Measurements from ENCODE around the gene RGS14. TPM values are rescaled to one million over a fixed set of nuclear protein-coding genes. Genes with fewer than 3 reads are reported as not detected.
A peak's percentile ranks its signal among the peaks of the same experiment; 100 is the strongest.

RGS14 gene
- polyA plus RNA-seq, 1 donor (not counting 4 experiments of a cell fraction or from before 2014, with no cell fraction given) = 8.6 TPM

DNA sequence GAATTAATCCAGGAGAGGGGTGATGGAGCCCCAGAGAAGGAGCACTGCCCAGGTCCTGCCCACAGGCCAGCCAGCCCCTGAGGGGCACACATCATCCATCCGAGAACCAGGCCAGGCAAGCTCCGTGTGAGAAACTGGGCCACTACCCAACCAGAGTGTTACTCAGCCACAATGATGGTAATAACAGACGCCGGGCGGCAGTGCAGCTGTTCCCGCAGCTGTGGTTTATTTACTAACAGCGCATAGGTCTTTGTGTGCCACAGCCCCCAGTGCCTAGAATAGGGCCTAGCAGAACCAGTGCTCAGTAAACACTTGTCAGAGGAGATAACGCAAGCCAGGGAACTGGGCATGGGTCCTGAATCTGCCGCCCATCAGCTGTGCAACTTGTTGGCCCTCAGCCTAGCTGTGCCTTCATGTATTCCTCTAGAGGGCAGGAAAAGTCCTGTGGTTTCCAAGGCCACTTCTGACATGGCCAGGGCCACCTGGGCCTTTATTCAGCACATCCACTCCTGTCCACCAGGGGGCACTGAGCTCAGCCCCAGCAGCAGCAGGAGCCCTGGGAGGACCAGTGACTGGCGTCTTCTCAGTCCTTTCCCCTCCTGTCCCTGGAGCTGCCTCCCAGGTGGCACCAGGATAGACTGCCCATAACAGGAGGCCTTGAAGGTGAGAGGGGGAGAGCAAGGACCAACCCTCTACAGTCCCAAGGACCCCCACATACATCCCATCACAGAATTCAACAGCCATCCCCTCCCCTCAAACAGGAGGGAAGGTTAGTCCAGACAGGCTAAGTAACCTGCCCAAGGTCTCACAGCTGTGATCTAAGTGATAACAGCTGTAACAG is 48.2 kb upstream of the RGS14 start:
- Histone ChIP-seq H3K9ac (ENCODE audit: control insufficient read depth, extremely low read depth, insufficient read depth, low read length) (no peak overlapping the region), H3K9me1 (ENCODE audit: control insufficient read depth, extremely low read depth, insufficient read depth, low read length) (no peaks in the 10 kb centered on the region), H2AFZ (ENCODE audit: control insufficient read depth, low read length) (no peak overlapping the region), H4K20me1 (ENCODE audit: control insufficient read depth, extremely low read depth, insufficient read depth, low read length) (peaks cover 3% of the 10 kb centered on the region), H3K4me1 (ENCODE audit: control insufficient read depth, extremely low read depth, insufficient read depth, low read length) (peaks cover 34% of the 10 kb centered on the region), H3K79me2 (ENCODE audit: control insufficient read depth, insufficient read depth, low read length) (peaks cover 11% of the 10 kb centered on the region), H3K27me3 (ENCODE audit: control insufficient read depth, extremely low read depth, insufficient read depth, low read length) (no peaks in the 10 kb centered on the region), H3K9me3 (ENCODE audit: control insufficient read depth, low read depth, low read length) (no peaks in the 10 kb centered on the region), H3K36me3 (ENCODE audit: control insufficient read depth in 2 of 2, extremely low read depth in 1 of 2, insufficient read depth in 2 of 2, low read length in 2 of 2) (peaks cover 5 to 21% of the 10 kb centered on the region in 2 experiments), H3K4me2 (ENCODE audit: control insufficient read depth, extremely low read depth, insufficient read depth, low read depth, low read length) (no peak overlapping the region), H3K27ac (ENCODE audit: control insufficient read depth, insufficient read depth, low read length) (no peak overlapping the region), H3K4me3 (ENCODE audit: control insufficient read depth in 2 of 3, extremely low read depth in 1 of 3, insufficient read depth in 2 of 3, low read depth in 1 of 3, low read length in 3 of 3) (no peak overlapping the region)
- TF ChIP-seq, protein P1, sequence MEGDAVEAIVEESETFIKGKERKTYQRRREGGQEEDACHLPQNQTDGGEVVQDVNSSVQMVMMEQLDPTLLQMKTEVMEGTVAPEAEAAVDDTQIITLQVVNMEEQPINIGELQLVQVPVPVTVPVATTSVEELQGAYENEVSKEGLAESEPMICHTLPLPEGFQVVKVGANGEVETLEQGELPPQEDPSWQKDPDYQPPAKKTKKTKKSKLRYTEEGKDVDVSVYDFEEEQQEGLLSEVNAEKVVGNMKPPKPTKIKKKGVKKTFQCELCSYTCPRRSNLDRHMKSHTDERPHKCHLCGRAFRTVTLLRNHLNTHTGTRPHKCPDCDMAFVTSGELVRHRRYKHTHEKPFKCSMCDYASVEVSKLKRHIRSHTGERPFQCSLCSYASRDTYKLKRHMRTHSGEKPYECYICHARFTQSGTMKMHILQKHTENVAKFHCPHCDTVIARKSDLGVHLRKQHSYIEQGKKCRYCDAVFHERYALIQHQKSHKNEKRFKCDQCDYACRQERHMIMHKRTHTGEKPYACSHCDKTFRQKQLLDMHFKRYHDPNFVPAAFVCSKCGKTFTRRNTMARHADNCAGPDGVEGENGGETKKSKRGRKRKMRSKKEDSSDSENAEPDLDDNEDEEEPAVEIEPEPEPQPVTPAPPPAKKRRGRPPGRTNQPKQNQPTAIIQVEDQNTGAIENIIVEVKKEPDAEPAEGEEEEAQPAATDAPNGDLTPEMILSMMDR (optimal IDR thresholded peaks at IDR 0.05 in 1 of 3, IDR thresholded peaks at IDR 0.05 in 1 of 3, conservative IDR thresholded peaks at IDR 0.05 in 1 of 3; ENCODE audit: extremely low read depth in 1 of 3, insufficient read depth in 2 of 3, low read length in 3 of 3) = peak; percentile 91 to 98 (median 96)
- no peak for TF ChIP-seq EZH2 (IDR thresholded peaks at IDR 0.05; ENCODE audit: low read length)
- FAIRE-seq (peak; percentile 51), DNase-seq (ENCODE audit: low read depth, low spot score) (no peak)
- dilution Hi-C loops (cut with MboI; ENCODE audit: extremely low pct_ligation_motif_present, low sequenced_read_pairs) = no loop called here

DNA sequence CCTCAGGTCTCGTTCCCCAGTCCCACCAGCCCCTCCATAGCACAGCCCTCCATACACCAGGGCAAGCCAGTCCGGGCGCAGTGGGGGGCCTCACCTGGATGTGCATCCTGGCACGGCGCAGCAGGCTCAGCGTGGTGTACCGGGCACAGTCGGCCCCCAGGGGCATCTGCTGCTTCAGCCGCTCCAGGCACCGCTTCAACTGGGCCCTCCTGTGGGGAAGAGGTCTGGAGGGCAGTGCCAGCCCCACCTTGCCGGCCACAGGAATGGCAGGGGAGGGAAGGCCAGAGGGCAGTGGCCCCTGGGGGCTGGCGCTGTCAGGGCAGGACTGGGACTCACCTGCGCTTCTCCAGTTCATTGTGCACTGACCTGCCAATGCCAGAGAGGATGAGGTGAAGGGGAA is 47.4 kb upstream of the RGS14 start:
- Histone ChIP-seq H3K27me3 (ENCODE audit: control insufficient read depth, extremely low read depth, insufficient read depth, low read length) (no peaks in the 10 kb centered on the region), H4K20me1 (ENCODE audit: control insufficient read depth, extremely low read depth, insufficient read depth, low read length) (peaks cover 3% of the 10 kb centered on the region), H2AFZ (ENCODE audit: control insufficient read depth, low read length) (no peak overlapping the region), H3K4me3 (ENCODE audit: control insufficient read depth in 2 of 3, extremely low read depth in 1 of 3, insufficient read depth in 2 of 3, low read depth in 1 of 3, low read length in 3 of 3) (no peak overlapping the region), H3K27ac (ENCODE audit: control insufficient read depth, insufficient read depth, low read length) (no peak overlapping the region), H3K9ac (ENCODE audit: control insufficient read depth, extremely low read depth, insufficient read depth, low read length) (no peak overlapping the region), H3K36me3 (ENCODE audit: control insufficient read depth in 2 of 2, extremely low read depth in 1 of 2, insufficient read depth in 2 of 2, low read length in 2 of 2) (peaks cover 5 to 15% of the 10 kb centered on the region in 2 experiments), H3K79me2 (ENCODE audit: control insufficient read depth, insufficient read depth, low read length) (peaks cover 5% of the 10 kb centered on the region), H3K4me2 (ENCODE audit: control insufficient read depth, extremely low read depth, insufficient read depth, low read depth, low read length) (no peak overlapping the region), H3K9me3 (ENCODE audit: control insufficient read depth, low read depth, low read length) (no peaks in the 10 kb centered on the region), H3K9me1 (ENCODE audit: control insufficient read depth, extremely low read depth, insufficient read depth, low read length) (no peaks in the 10 kb centered on the region), H3K4me1 (ENCODE audit: control insufficient read depth, extremely low read depth, insufficient read depth, low read length) (peaks cover 27% of the 10 kb centered on the region)
- dilution Hi-C loops (cut with MboI; ENCODE audit: extremely low pct_ligation_motif_present, low sequenced_read_pairs) = no loop called here
- FAIRE-seq = no peak
- no peak for DNase-seq (ENCODE audit: low read depth, low spot score)
- TF ChIP-seq EZH2 (IDR thresholded peaks at IDR 0.05; ENCODE audit: low read length) = no peak
- TF ChIP-seq, protein P1 (optimal IDR thresholded peaks at IDR 0.05 in 1 of 3, IDR thresholded peaks at IDR 0.05 in 1 of 3, conservative IDR thresholded peaks at IDR 0.05 in 1 of 3; ENCODE audit: extremely low read depth in 1 of 3, insufficient read depth in 2 of 3, low read length in 3 of 3) = no peak
